Endothelial cell of umbilical vein (primary cell): Measurements from ENCODE around the gene ASIC1. TPM values are rescaled to one million over a fixed set of nuclear protein-coding genes. Genes with fewer than 3 reads are reported as not detected.

Source experiments
- BruUV-seq: library from RNA; stranded (reverse); fragments of 400-500 nt; replicated peaks from 2 replicates; lab custom pipeline; 2021; lab: Mats Ljungman, UMichigan
- CTCF ChIA-PET: fragments of 300-600, 350-600 bp; sonication (Branson Sonifier 250); formaldehyde crosslinking; loops from one replicate; lab custom pipeline; 2021; ENCODE audit warnings: antibody characterized with exemption, inconsistent platforms; lab: Charles Lee
- POLR2A ChIA-PET: fragments of 300-600, 350-600 bp; sonication (Branson Sonifier 250); formaldehyde crosslinking; loops from one replicate; lab custom pipeline; 2021; ENCODE audit warnings: antibody characterized with exemption, inconsistent platforms; lab: Charles Lee
- DNase-seq: peaks from one replicate; pipeline ENCODE4 v3.0.0-alpha.2; 2011; ENCODE audit warnings: low read depth, low spot score
- FAIRE-seq: peaks from 2 replicates; lab custom pipeline; 2011; peaks lifted over from hg19 to GRCh38; lab: Jason Lieb, UNC
- H2AFZ ChIP-seq: 2 replicates; pipeline ENCODE4 v1.6.0; 2012; ENCODE audit warnings: low read depth, low read length, control low read depth, inconsistent platforms
- H3K27ac ChIP-seq: 2 replicates; pipeline ENCODE4 v1.5.1; 2011; ENCODE audit warnings: low read depth, mild to moderate bottlenecking, control low read depth, low read length, moderate library complexity; ENCODE audit not compliant: insufficient read depth
- H3K27me3 ChIP-seq, 2 experiments: 2 replicates each; pipeline versions ENCODE4 v1.6.0 to v1.6.1; 2011; ENCODE audit warnings: low read length in 2 of 2, mixed read lengths in 1 of 2; ENCODE audit not compliant: control insufficient read depth in 2 of 2, insufficient read depth in 2 of 2
- H3K36me3 ChIP-seq, 2 experiments: 2 replicates in 1 of 2; 3 replicates in 1 of 2; pipeline ENCODE4 v1.5.1; 2011; ENCODE audit warnings: low read length in 2 of 2, mild to moderate bottlenecking in 1 of 2, moderate library complexity in 1 of 2; ENCODE audit not compliant: control insufficient read depth in 2 of 2, insufficient read depth in 2 of 2; ENCODE audit errors: extremely low read depth in 1 of 2
- H3K4me1 ChIP-seq: 3 replicates; pipeline ENCODE4 v1.5.1; 2011; ENCODE audit warnings: mild to moderate bottlenecking, low read length; ENCODE audit not compliant: control insufficient read depth, insufficient read depth; ENCODE audit errors: extremely low read depth
- H3K4me2 ChIP-seq: 2 replicates; pipeline ENCODE4 v1.6.1; 2011; ENCODE audit warnings: low read length, control low read depth, mixed read lengths; ENCODE audit not compliant: insufficient read depth
- H3K4me3 ChIP-seq, 3 experiments: fragments of 200-600 bp in 1 of 3; sonication (generic), shearing (Covaris generic) in 1 of 3; replicated peaks in 1 of 3; 2 replicates each; pipeline ENCODE4 v1.5.1; 2011 to 2016; ENCODE audit warnings: control low read depth in 3 of 3, low read length in 3 of 3, mild to moderate bottlenecking in 2 of 3, inconsistent platforms in 1 of 3, low read depth in 1 of 3, moderate library complexity in 1 of 3; ENCODE audit not compliant: insufficient read depth in 1 of 3
- H3K79me2 ChIP-seq: 2 replicates; pipeline ENCODE4 v1.6.0; 2012; ENCODE audit warnings: low read length, inconsistent platforms; ENCODE audit not compliant: control insufficient read depth, insufficient read depth
- H3K9ac ChIP-seq: replicated peaks from 2 replicates; pipeline ENCODE3; 2011; ENCODE audit warnings: low read length, control low read depth; ENCODE audit not compliant: insufficient read depth; ENCODE audit errors: extremely low read depth
- H3K9me1 ChIP-seq: replicated peaks from 3 replicates; pipeline ENCODE4 v1.6.0; 2011; ENCODE audit warnings: mild to moderate bottlenecking, low read length; ENCODE audit not compliant: control insufficient read depth, insufficient read depth; ENCODE audit errors: extremely low read depth
- H3K9me3 ChIP-seq: replicated peaks from 2 replicates; pipeline ENCODE4 v1.5.1; 2012; ENCODE audit warnings: low read length, inconsistent platforms; ENCODE audit not compliant: control insufficient read depth, insufficient read depth
- H4K20me1 ChIP-seq: replicated peaks from 2 replicates; pipeline ENCODE3; 2011; ENCODE audit warnings: mild to moderate bottlenecking, low read length; ENCODE audit not compliant: control insufficient read depth, insufficient read depth; ENCODE audit errors: extremely low read depth
- CTCF ChIP-seq, 2 donors: IDR thresholded peaks; 1 replicate in 1 of 2; 2 replicates in 1 of 2; pipeline ENCODE4 v1.5.1; 2011; ENCODE audit warnings: low read length in 2 of 2, mild to moderate bottlenecking in 2 of 2, moderate library complexity in 2 of 2, control low read depth in 1 of 2, inconsistent platforms in 1 of 2, low read depth in 1 of 2; ENCODE audit not compliant: insufficient read depth in 1 of 2; ENCODE audit errors: extremely low read depth in 1 of 2
- EZH2 ChIP-seq: IDR thresholded peaks from 2 replicates; pipeline ENCODE4 v1.6.1; 2012; ENCODE audit warnings: borderline replicate concordance, low read depth, mild to moderate bottlenecking, moderate library complexity, low read length, inconsistent platforms; ENCODE audit not compliant: severe bottlenecking
- FOS ChIP-seq: IDR thresholded peaks from 2 replicates; pipeline ENCODE4 v1.6.1; 2011; ENCODE audit warnings: mild to moderate bottlenecking, low read length, moderate library complexity, borderline replicate concordance; ENCODE audit not compliant: insufficient read depth
- GATA2 ChIP-seq: IDR thresholded peaks from 2 replicates; pipeline ENCODE4 v1.7.0; 2011; ENCODE audit warnings: low read depth, mild to moderate bottlenecking, moderate library complexity, mixed read lengths, low read length; ENCODE audit not compliant: insufficient read length, insufficient read depth
- MAX ChIP-seq: IDR thresholded peaks from 2 replicates; pipeline ENCODE4 v1.6.1; 2011; ENCODE audit not compliant: insufficient read depth, insufficient read length
- MYC ChIP-seq: IDR thresholded peaks from one replicate; pipeline ENCODE4 v1.6.1; 2011; ENCODE audit warnings: mild to moderate bottlenecking, low read depth, low read length
- POLR2A ChIP-seq: IDR thresholded peaks from 2 replicates; pipeline ENCODE4 v1.6.1; 2012; ENCODE audit warnings: low read depth, mild to moderate bottlenecking, control low read depth, low read length
- POLR2AphosphoS5 ChIP-seq: IDR thresholded peaks from 2 replicates; pipeline ENCODE4 v1.6.1; 2012; ENCODE audit warnings: low read depth, mild to moderate bottlenecking, control low read depth, low read length, moderate library complexity; ENCODE audit not compliant: insufficient read depth
- dilution Hi-C: fragments of 300-500 bp; cut with MboI; formaldehyde crosslinking; loops from one replicate; pipeline ENCODE4 v1.15.0; 2019; ENCODE audit warnings: low sequenced_read_pairs; ENCODE audit not compliant: extremely low pct_ligation_motif_present
- intact Hi-C: fragments of 100-400 bp; cut with micrococcal nuclease; formaldehyde crosslinking; loops from one replicate; pipeline ENCODE4 v1.10.0; 2022
- polyA plus RNA-seq, 4 experiments: library from polyadenylated mRNA; depleted of rRNA in 3 of 4; stranded (reverse) in 3 of 4; unstranded in 1 of 4; fragments of >200 nt; gene quantifications; 2 replicates each; pipeline versions ENCODE4 v1.2.1 to v1.2.3, GENCODE V29; 2011 to 2012; ENCODE audit warnings: missing spikeins in 1 of 4
- total RNA-seq: library from RNA; stranded (reverse); gene quantifications from 2 replicates; pipeline ENCODE4 v1.2.3, GENCODE V29; 2021

Gene ASIC1
- total and polyA plus RNA-seq, 2 donors (not counting 3 experiments of a cell fraction or from before 2014, with no cell fraction given), result 0.53 to 0.66 TPM

GRCh38 chr12:50081096-50081808, 23.9 kb downstream of the ASIC1 start:
- POLR2A ChIA-PET, result no interaction called here
- FAIRE-seq (no peak), DNase-seq (no peak)
- Histone ChIP-seq H3K9me1 (no peaks in the 10 kb centered on the region), H3K9me3 (no peaks in the 10 kb centered on the region), H4K20me1 (no peaks in the 10 kb centered on the region), H3K79me2 (peaks cover 8% of the 10 kb centered on the region), H3K36me3 (no peaks in the 10 kb centered on the region), H3K4me1 (peaks cover 9% of the 10 kb centered on the region), H3K9ac (no peak overlapping the region), H3K27me3 (no peaks in the 10 kb centered on the region), H3K4me3 (no peak overlapping the region), H3K27ac (no peak overlapping the region), H2AFZ (no peak overlapping the region), H3K4me2 (no peak overlapping the region)
- intact Hi-C loops (no loop called here), dilution Hi-C loops (no loop called here)
- BruUV-seq, result no TSS peak
- TF ChIP-seq POLR2AphosphoS5, result no peak
- TF ChIP-seq POLR2A, result no peak
- TF ChIP-seq GATA2, result no peak
- no peak for TF ChIP-seq CTCF (IDR thresholded peaks at IDR 0.05; ENCODE audit: extremely low read depth in 1 of 2, insufficient read depth in 1 of 2, low read depth in 1 of 2, low read length in 2 of 2)
- TF ChIP-seq EZH2, result no peak
- no peak for TF ChIP-seq MYC
- TF ChIP-seq FOS, result no peak
- no peak for TF ChIP-seq MAX
- CTCF ChIA-PET, result no interaction called here
